ENCODE results near the gene THOC5.

Gene THOC5

GRCh38 chr22:29503811-29504372, 49.7 kb downstream of the THOC5 start:
- Histone ChIP-seq H3K27ac (replicated peaks) (no peak overlapping the region), H3K4me3 (replicated peaks; ENCODE audit: insufficient read depth, low read length) (no peak overlapping the region), H3K27me3 (ENCODE audit: insufficient read depth, poor library complexity, severe bottlenecking) (no peaks in the 10 kb centered on the region)
- TF ChIP-seq SPI1 (IDR thresholded peaks at IDR 0.05; ENCODE audit: borderline replicate concordance, low read depth) (peak; percentile 32; the same call in 1 of the 2 replicates), GABPA (IDR thresholded peaks at IDR 0.05; ENCODE audit: low read depth) (no peak)
- peak in 1 of 2 experiments; percentile 48 for DNase-seq (ENCODE audit: low read depth in 1 of 2, low spot score in 1 of 2)

- no peak overlapping the region for H3K27ac ChIP-seq (replicated peaks)
- DNase-seq (ENCODE audit: low read depth in 1 of 2, low spot score in 1 of 2), result no peak
- TF ChIP-seq SPI1 (IDR thresholded peaks at IDR 0.05; ENCODE audit: borderline replicate concordance, low read depth) (no peak), GABPA (IDR thresholded peaks at IDR 0.05; ENCODE audit: low read depth) (no peak), REST (IDR thresholded peaks at IDR 0.05; ENCODE audit: insufficient replicate concordance, low read depth) (no peak), POLR2AphosphoS5 (IDR thresholded peaks at IDR 0.05; ENCODE audit: low read depth) (no peak), CTCF (IDR thresholded peaks at IDR 0.05; ENCODE audit: insufficient read depth, low read length) (no peak)
- no peaks in the 10 kb centered on the region for H3K27me3 ChIP-seq (ENCODE audit: insufficient read depth, poor library complexity, severe bottlenecking)
- H3K4me3 ChIP-seq (replicated peaks; ENCODE audit: insufficient read depth, low read length), result no peak overlapping the region
These were observed 53.7 kb downstream of the THOC5 start for GRCh38 chr22:29499852-29500251.

- no peak for DNase-seq (ENCODE audit: low read depth in 1 of 2, low spot score in 1 of 2)
- TF ChIP-seq GABPA (IDR thresholded peaks at IDR 0.05; ENCODE audit: low read depth) (no peak), REST (IDR thresholded peaks at IDR 0.05; ENCODE audit: insufficient replicate concordance, low read depth) (no peak), POLR2AphosphoS5 (IDR thresholded peaks at IDR 0.05; ENCODE audit: low read depth) (no peak), CTCF (IDR thresholded peaks at IDR 0.05; ENCODE audit: insufficient read depth, low read length) (no peak), SPI1 (IDR thresholded peaks at IDR 0.05; ENCODE audit: borderline replicate concordance, low read depth) (no peak)
- Histone ChIP-seq H3K27ac (replicated peaks) (no peak overlapping the region), H3K27me3 (ENCODE audit: insufficient read depth, poor library complexity, severe bottlenecking) (no peaks in the 10 kb centered on the region), H3K4me3 (replicated peaks; ENCODE audit: insufficient read depth, low read length) (no peak overlapping the region)
These were observed 59.9 kb downstream of the THOC5 start for GRCh38 chr22:29493636-29494035.

GRCh38 chr22:29491012-29491411, 62.5 kb downstream of the THOC5 start:
- H3K27ac ChIP-seq (replicated peaks), result no peak overlapping the region
- DNase-seq (ENCODE audit: low read depth in 1 of 2, low spot score in 1 of 2), result no peak
- TF ChIP-seq REST (IDR thresholded peaks at IDR 0.05; ENCODE audit: insufficient replicate concordance, low read depth) (no peak), POLR2AphosphoS5 (IDR thresholded peaks at IDR 0.05; ENCODE audit: low read depth) (no peak), SPI1 (IDR thresholded peaks at IDR 0.05; ENCODE audit: borderline replicate concordance, low read depth) (no peak), GABPA (IDR thresholded peaks at IDR 0.05; ENCODE audit: low read depth) (no peak), CTCF (IDR thresholded peaks at IDR 0.05; ENCODE audit: insufficient read depth, low read length) (no peak)
- H3K27me3 ChIP-seq (ENCODE audit: insufficient read depth, poor library complexity, severe bottlenecking), result no peaks in the 10 kb centered on the region
- H3K4me3 ChIP-seq (replicated peaks; ENCODE audit: insufficient read depth, low read length), result no peak overlapping the region
